DND-41 (cell line): Measurements from ENCODE around the gene MTR.

ENCODE experiments used
- CTCF ChIP-seq: IDR thresholded peaks from 2 replicates; pipeline ENCODE4 v1.5.1; 2012; ENCODE audit warnings: borderline replicate concordance, low read length, moderate library complexity, mild to moderate bottlenecking; ENCODE audit not compliant: poor library complexity, severe bottlenecking; ENCODE audit errors: extremely low read depth
- EZH2 ChIP-seq: IDR thresholded peaks from 3 replicates; pipeline ENCODE4 v1.6.1; 2012; ENCODE audit warnings: borderline replicate concordance, low read depth, mild to moderate bottlenecking, moderate library complexity, low read length, inconsistent platforms; ENCODE audit not compliant: severe bottlenecking

- TF ChIP-seq EZH2 = no peak
- TF ChIP-seq CTCF = no peak
These were observed 482 bp upstream of the MTR start for GRCh38 chr1:236794585-236795034.
